HL-60 (cell line): ENCODE measurements around the gene C21orf58.
A peak's percentile ranks its signal among the peaks of the same experiment; 100 is the strongest.
"Not testable (repeated sequence)": the region's sequence is repeated elsewhere in the genome, so short reads cannot be mapped to it uniquely, and the experiment has no call there.

Experiments used
- DNase-seq, 2 experiments: peaks; one replicate each; pipeline ENCODE4 v3.0.0-alpha.2; 2010 to 2020; ENCODE audit warnings: low read depth in 1 of 2, low spot score in 1 of 2
- H3K27ac ChIP-seq: fragments of 250-450 bp; sonication (Bioruptor Pico); replicated peaks from 2 replicates; pipeline ENCODE4 v1.5.1; 2020; ENCODE audit warnings: mild to moderate bottlenecking, moderate library complexity
- H3K27me3 ChIP-seq: fragments of 250-450 bp; sonication (Bioruptor Pico); 2 replicates; pipeline ENCODE4 v1.5.1; 2021; ENCODE audit warnings: mild to moderate bottlenecking, moderate library complexity; ENCODE audit not compliant: insufficient read depth, poor library complexity, severe bottlenecking
- H3K4me3 ChIP-seq: replicated peaks from 2 replicates; pipeline ENCODE4 v1.5.1; 2011; ENCODE audit warnings: mild to moderate bottlenecking, control low read depth, low read length; ENCODE audit not compliant: insufficient read depth
- GABPA ChIP-seq: IDR thresholded peaks from 2 replicates; pipeline ENCODE4 v1.6.1; 2012; ENCODE audit warnings: low read depth
- POLR2AphosphoS5 ChIP-seq: IDR thresholded peaks from 2 replicates; pipeline ENCODE4 v1.6.1; 2012; ENCODE audit warnings: low read depth
- SPI1 ChIP-seq: IDR thresholded peaks from 2 replicates; pipeline ENCODE4 v1.6.1; 2012; ENCODE audit warnings: low read depth, mild to moderate bottlenecking, borderline replicate concordance
- long read RNA-seq: library from polyadenylated mRNA; unstranded; transcript quantifications from one replicate; pipeline ENCODE4 v2.0.0, GENCODE V29; 2020
- TF ChIP-seq, protein P1 (sequence below): IDR thresholded peaks from 2 replicates; pipeline ENCODE4 v1.6.1; 2012; ENCODE audit warnings: low read depth; ENCODE audit not compliant: insufficient replicate concordance
- TF ChIP-seq, protein P2 (sequence below): IDR thresholded peaks from one replicate; pipeline ENCODE4 v1.5.1; 2011; ENCODE audit warnings: low read length, control low read depth, inconsistent platforms; ENCODE audit not compliant: insufficient read depth

The C21orf58 gene
- long read RNA-seq, partial matches to known transcripts: 10 of 29 reads
- long read RNA-seq, other reads (novel, unspliced or antisense): 16 of 29 reads

DNA sequence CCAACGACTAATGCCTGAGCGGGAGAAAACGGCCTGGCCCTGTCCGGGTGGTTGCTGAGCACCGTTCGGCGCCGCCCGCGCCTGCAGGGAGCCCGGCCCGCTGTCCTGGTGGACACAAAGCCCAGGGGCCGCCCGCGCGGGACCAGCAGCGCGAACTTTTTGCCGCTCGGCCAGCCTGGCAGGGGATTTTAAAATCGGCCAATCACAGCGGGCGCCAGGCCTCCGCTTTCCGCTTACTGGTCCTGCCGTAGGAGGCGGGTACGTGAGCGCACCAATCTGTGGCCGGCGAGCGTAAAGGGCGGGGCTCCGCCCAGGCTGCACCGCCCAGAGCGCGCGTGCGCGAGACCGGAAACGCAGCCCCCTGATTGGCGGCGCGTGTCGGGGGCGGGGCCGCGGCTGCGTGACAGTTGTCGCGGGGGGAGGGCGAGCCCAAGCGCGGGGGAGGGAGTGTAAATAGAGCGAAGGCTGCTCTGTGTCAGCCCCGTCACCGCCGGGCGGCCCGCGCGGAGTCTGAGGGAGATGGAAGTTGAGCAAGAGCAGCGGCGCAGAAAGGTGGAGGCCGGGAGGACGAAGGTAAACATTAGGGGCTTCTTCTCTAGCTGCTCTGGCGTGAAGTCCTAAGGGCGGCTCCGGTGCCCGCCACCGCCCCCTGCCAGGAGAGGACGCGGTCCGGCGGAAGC lies at the start of gene C21orf58, which contains the start of gene PCNT:
TSS of gene C21orf58 (minus strand) at position 161 of the 680 bp plus-strand sequence. CDS start 1,132 bp downstream, outside the sequence.
TSS of gene PCNT (plus strand) at position 447 of the 680 bp plus-strand sequence. CDS start at position 520, 73 bp downstream.
- peak; percentile 93 to 97 for DNase-seq
- TF ChIP-seq, protein P1, sequence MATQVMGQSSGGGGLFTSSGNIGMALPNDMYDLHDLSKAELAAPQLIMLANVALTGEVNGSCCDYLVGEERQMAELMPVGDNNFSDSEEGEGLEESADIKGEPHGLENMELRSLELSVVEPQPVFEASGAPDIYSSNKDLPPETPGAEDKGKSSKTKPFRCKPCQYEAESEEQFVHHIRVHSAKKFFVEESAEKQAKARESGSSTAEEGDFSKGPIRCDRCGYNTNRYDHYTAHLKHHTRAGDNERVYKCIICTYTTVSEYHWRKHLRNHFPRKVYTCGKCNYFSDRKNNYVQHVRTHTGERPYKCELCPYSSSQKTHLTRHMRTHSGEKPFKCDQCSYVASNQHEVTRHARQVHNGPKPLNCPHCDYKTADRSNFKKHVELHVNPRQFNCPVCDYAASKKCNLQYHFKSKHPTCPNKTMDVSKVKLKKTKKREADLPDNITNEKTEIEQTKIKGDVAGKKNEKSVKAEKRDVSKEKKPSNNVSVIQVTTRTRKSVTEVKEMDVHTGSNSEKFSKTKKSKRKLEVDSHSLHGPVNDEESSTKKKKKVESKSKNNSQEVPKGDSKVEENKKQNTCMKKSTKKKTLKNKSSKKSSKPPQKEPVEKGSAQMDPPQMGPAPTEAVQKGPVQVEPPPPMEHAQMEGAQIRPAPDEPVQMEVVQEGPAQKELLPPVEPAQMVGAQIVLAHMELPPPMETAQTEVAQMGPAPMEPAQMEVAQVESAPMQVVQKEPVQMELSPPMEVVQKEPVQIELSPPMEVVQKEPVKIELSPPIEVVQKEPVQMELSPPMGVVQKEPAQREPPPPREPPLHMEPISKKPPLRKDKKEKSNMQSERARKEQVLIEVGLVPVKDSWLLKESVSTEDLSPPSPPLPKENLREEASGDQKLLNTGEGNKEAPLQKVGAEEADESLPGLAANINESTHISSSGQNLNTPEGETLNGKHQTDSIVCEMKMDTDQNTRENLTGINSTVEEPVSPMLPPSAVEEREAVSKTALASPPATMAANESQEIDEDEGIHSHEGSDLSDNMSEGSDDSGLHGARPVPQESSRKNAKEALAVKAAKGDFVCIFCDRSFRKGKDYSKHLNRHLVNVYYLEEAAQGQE: peak; percentile 64
- TF ChIP-seq GABPA (no peak), POLR2AphosphoS5 (peak; percentile 65; the same call in 1 of the 2 replicates), SPI1 (no peak)
- TF ChIP-seq, protein P2, sequence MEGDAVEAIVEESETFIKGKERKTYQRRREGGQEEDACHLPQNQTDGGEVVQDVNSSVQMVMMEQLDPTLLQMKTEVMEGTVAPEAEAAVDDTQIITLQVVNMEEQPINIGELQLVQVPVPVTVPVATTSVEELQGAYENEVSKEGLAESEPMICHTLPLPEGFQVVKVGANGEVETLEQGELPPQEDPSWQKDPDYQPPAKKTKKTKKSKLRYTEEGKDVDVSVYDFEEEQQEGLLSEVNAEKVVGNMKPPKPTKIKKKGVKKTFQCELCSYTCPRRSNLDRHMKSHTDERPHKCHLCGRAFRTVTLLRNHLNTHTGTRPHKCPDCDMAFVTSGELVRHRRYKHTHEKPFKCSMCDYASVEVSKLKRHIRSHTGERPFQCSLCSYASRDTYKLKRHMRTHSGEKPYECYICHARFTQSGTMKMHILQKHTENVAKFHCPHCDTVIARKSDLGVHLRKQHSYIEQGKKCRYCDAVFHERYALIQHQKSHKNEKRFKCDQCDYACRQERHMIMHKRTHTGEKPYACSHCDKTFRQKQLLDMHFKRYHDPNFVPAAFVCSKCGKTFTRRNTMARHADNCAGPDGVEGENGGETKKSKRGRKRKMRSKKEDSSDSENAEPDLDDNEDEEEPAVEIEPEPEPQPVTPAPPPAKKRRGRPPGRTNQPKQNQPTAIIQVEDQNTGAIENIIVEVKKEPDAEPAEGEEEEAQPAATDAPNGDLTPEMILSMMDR: no peak
- Histone ChIP-seq H3K27ac (peak within 1 kb of the TSS; percentile 100), H3K27me3 (no peaks in the 10 kb centered on the region), H3K4me3 (peak within 1 kb of the TSS; percentile 92)

DNA sequence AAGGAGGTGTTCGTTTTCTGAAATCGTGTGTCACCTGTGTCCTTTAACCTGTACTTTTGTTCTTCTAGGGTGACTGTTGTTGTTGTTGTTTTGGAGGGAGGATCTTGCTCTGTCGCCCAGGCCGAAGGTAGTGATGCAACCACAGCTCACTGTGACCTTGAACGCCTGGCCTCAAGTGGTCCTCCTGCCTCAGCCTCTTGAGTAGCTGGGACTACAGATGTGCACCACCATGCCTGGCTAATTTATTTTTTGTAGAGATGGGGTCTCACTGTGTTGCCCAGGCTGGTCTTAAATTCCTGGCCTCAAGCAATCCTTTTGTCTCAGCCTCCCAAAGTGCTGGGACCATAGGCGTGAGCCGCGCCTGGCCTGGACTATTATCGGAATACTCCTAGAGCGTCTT lies 49.3 kb upstream of the C21orf58 start:
- H3K27me3 ChIP-seq, H3K27ac ChIP-seq, H3K4me3 ChIP-seq, DNase-seq: not testable (repeated sequence)

DNA sequence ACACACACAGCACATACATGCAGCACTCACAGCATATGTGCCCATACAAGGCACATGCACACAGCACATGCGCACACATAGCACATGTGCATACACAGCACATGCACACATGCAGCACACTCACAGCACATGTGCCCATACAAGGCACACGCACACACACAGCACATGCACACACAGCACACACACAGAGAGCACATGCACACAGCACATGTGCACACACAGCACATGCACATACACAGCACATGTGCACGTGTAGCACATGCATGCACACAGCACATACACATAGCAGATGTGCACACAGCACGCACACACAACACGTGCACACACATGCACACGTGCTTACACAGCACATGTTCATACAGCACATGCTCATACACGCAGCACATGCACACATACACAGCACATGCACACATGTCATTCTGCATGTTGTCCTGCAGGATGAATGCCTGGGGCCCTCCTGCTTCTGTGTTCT lies 48.4 kb upstream of the C21orf58 start:
- Histone ChIP-seq H3K27me3 (no peaks in the 10 kb centered on the region), H3K4me3 (no peak overlapping the region), H3K27ac (no peak overlapping the region)
- no peak for DNase-seq
- TF ChIP-seq POLR2AphosphoS5 (no peak), GABPA (no peak), SPI1 (no peak)
- TF ChIP-seq, protein P2: no peak
- TF ChIP-seq, protein P1: no peak

DNA sequence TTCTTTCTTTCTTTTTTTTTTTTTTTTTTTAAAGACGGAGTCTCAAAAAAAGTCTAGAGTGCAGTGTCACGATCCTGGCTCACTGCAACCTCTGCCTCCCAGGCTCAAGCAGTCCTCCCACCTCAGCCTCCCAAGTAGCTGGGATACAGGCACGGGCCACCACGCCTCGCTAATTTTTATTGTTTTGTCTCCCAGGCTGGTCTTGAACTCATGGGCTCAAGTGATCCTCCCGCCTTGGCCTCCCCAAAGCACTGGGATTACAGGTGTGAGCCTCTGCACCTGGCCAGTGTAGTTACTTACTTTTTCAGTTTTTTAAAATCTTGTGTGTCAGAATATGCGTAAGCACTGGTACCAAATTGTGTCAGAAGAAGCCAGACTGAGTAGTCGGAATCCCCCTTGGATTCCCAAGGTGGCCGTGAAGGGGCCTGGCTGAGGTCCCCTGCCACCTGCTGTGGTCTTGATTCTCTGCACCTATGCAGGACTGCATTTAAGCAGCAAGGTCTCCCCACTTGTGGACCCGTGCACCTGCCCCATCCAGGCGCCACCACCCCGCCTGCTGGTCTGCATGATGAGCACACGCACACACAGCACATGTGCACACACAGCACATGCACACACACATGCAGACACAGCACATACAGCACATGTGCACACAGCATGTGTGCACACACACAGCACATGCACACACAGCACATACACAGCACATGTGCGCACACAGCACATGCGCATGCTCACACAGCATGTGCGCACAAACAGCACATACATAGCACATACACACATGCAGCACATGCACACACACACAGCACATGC lies 47.7 kb upstream of the C21orf58 start:
- no peaks in the 10 kb centered on the region for H3K27me3 ChIP-seq

More for the DNA sequence above, 47.7 kb upstream of the C21orf58 start:
- Histone ChIP-seq H3K27ac (no peak overlapping the region), H3K4me3 (no peak overlapping the region)
- DNase-seq: no peak
- TF ChIP-seq, protein P1: no peak
- TF ChIP-seq GABPA: no peak
- TF ChIP-seq, protein P2: no peak
- no peak for TF ChIP-seq SPI1
- no peak for TF ChIP-seq POLR2AphosphoS5
